Neural cell (in vitro differentiated cells): ENCODE results near the gene GOLGA8B. TPM values are rescaled to one million over a fixed set of nuclear protein-coding genes. Genes with fewer than 3 reads are reported as not detected.

Experiments used
- H2AFZ ChIP-seq: fragments of 200-600, 300-800 bp; sonication (generic), shearing (Covaris generic); 2 replicates; pipeline ENCODE4 v1.6.0; 2014; ENCODE audit warnings: low read depth, mild to moderate bottlenecking, antibody characterized with exemption, low read length, moderate library complexity
- H3F3A ChIP-seq: fragments of 200-600 bp; shearing (Covaris generic); 2 replicates; pipeline ENCODE4 v1.6.1; 2016; ENCODE audit warnings: mild to moderate bottlenecking, moderate library complexity, mixed read lengths, antibody characterized with exemption, low read length; ENCODE audit not compliant: insufficient read depth, poor library complexity, severe bottlenecking
- H3K27ac ChIP-seq: fragments of 200-600, 300-800 bp; sonication (generic), shearing (Covaris generic); 2 replicates; pipeline ENCODE4 v1.5.1; 2014; ENCODE audit warnings: mild to moderate bottlenecking, low read length, moderate library complexity
- H3K27me3 ChIP-seq: fragments of 300-800, 200-600 bp; sonication (generic), shearing (Covaris generic); 2 replicates; pipeline ENCODE4 v1.6.0; 2014; ENCODE audit warnings: mild to moderate bottlenecking, low read depth, low read length, moderate library complexity; ENCODE audit not compliant: insufficient read depth
- H3K36me3 ChIP-seq: fragments of 300-800, 200-600 bp; sonication (generic), shearing (Covaris generic); 2 replicates; pipeline ENCODE4 v1.5.1; 2014; ENCODE audit warnings: mild to moderate bottlenecking, antibody characterized with exemption, low read length, moderate library complexity; ENCODE audit not compliant: insufficient read depth
- H3K4me2 ChIP-seq: fragments of 300-800, 200-600 bp; sonication (generic), shearing (Covaris generic); 2 replicates; pipeline ENCODE4 v1.6.0; 2014; ENCODE audit warnings: mild to moderate bottlenecking, low read length
- H3K4me3 ChIP-seq: fragments of 300-800, 200-600 bp; sonication (generic), shearing (Covaris generic); 2 replicates; pipeline ENCODE4 v1.5.1; 2014; ENCODE audit warnings: mild to moderate bottlenecking, low read length, moderate library complexity
- H3K79me2 ChIP-seq: fragments of 200-600 bp; shearing (Covaris generic); replicated peaks from 2 replicates; pipeline ENCODE4 v1.6.0; 2014; ENCODE audit warnings: mild to moderate bottlenecking, low read length, moderate library complexity; ENCODE audit not compliant: insufficient read depth
- H3K9ac ChIP-seq: fragments of 300-800, 200-600 bp; sonication (generic), shearing (Covaris generic); 2 replicates; pipeline ENCODE4 v1.6.1; 2016; ENCODE audit warnings: mild to moderate bottlenecking, low read length, mixed read lengths
- H3K9me2 ChIP-seq: fragments of 200-600 bp; shearing (Covaris generic); 2 replicates; pipeline ENCODE4 v1.6.1; 2016; ENCODE audit warnings: mild to moderate bottlenecking, low read length, mixed read lengths; ENCODE audit not compliant: insufficient read depth
- H3K9me3 ChIP-seq: fragments of 200-600, 300-800 bp; sonication (generic), shearing (Covaris generic); 2 replicates; pipeline ENCODE4 v1.6.1; 2016; ENCODE audit warnings: mild to moderate bottlenecking, mixed run types, low read length, moderate library complexity, mixed read lengths
- H4K20me1 ChIP-seq: fragments of 200-600 bp; shearing (Covaris generic); 2 replicates; pipeline ENCODE4 v1.6.1; 2016; ENCODE audit warnings: mild to moderate bottlenecking, mixed run types; ENCODE audit not compliant: insufficient read depth
- CTCF ChIP-seq: fragments of 450-650 bp; IDR thresholded peaks from 2 replicates; pipeline ENCODE4 v1.5.1; 2014; ENCODE audit warnings: antibody characterized with exemption, mild to moderate bottlenecking, moderate library complexity; ENCODE audit not compliant: poor library complexity, severe bottlenecking
- EP300 ChIP-seq: fragments of 450-650 bp; conservative IDR thresholded peaks from 2 replicates; pipeline ENCODE4 v1.6.1; 2014; ENCODE audit warnings: antibody characterized with exemption, mild to moderate bottlenecking, moderate library complexity; ENCODE audit not compliant: poor library complexity, severe bottlenecking
- EZH2 ChIP-seq: fragments of 200-600, 300-800 bp; shearing (Covaris generic), sonication (generic); IDR thresholded peaks from 2 replicates; pipeline ENCODE4 v1.6.1; 2014; ENCODE audit warnings: antibody characterized with exemption, low read length, borderline replicate concordance, mild to moderate bottlenecking; ENCODE audit not compliant: insufficient read depth, poor library complexity, severe bottlenecking
- RAD21 ChIP-seq: fragments of 450-650 bp; conservative IDR thresholded peaks from 2 replicates; pipeline ENCODE4 v1.6.1; 2014; ENCODE audit warnings: antibody characterized with exemption, mild to moderate bottlenecking, moderate library complexity
- REST ChIP-seq: IDR thresholded peaks from 2 replicates; pipeline ENCODE4 v1.6.1; 2012; ENCODE audit warnings: borderline replicate concordance
- polyA plus RNA-seq: library from polyadenylated mRNA; depleted of rRNA; stranded (reverse); fragments of >200 nt; gene quantifications from 2 replicates; pipeline ENCODE4 v1.2.3, GENCODE V29; 2014

GOLGA8B gene
- polyA plus RNA-seq, 1 donor from 2014 or later, result 462 TPM

GRCh38 chr15:34606545-34606944 lies 23.1 kb upstream of the GOLGA8B start:
- Histone ChIP-seq H3K4me2 (no peak overlapping the region), H3K79me2 (no peaks in the 10 kb centered on the region), H3K9ac (no peak overlapping the region), H4K20me1 (no peaks in the 10 kb centered on the region), H3K36me3 (no peaks in the 10 kb centered on the region), H3K9me3 (no peaks in the 10 kb centered on the region), H2AFZ (no peak overlapping the region), H3K27me3 (no peaks in the 10 kb centered on the region), H3F3A (no peaks in the 10 kb centered on the region), H3K27ac (no peak overlapping the region), H3K9me2 (no peaks in the 10 kb centered on the region), H3K4me3 (no peak overlapping the region)
- no peak for TF ChIP-seq REST

- Histone ChIP-seq H3K27ac (no peak overlapping the region), H2AFZ (no peak overlapping the region), H3F3A (no peaks in the 10 kb centered on the region), H3K9me2 (no peaks in the 10 kb centered on the region), H3K4me2 (no peak overlapping the region), H4K20me1 (no peaks in the 10 kb centered on the region), H3K36me3 (no peaks in the 10 kb centered on the region), H3K9ac (no peak overlapping the region), H3K4me3 (no peak overlapping the region), H3K27me3 (no peaks in the 10 kb centered on the region), H3K79me2 (no peaks in the 10 kb centered on the region), H3K9me3 (no peaks in the 10 kb centered on the region)
- TF ChIP-seq EZH2, result no peak
- no peak for TF ChIP-seq CTCF
- no peak for TF ChIP-seq RAD21
- TF ChIP-seq EP300, result no peak
- TF ChIP-seq REST, result no peak
Observed at GRCh38 chr15:34606131-34606530, 22.7 kb upstream of the GOLGA8B start.
